PFSK-1 (cell line): ENCODE results near the gene RPP21.

Experiments
- FOXP2 ChIP-seq: optimal IDR thresholded peaks from 2 replicates; pipeline ENCODE3; 2011; ENCODE audit warnings: borderline replicate concordance, control low read depth, inconsistent platforms; ENCODE audit not compliant: insufficient read depth; ENCODE audit errors: extremely low read length, extremely low read depth
- POLR2AphosphoS5 ChIP-seq: IDR thresholded peaks from 2 replicates; pipeline ENCODE4 v1.6.1; 2012; ENCODE audit warnings: low read depth, mild to moderate bottlenecking, control low read depth, low read length, moderate library complexity
- SIN3A ChIP-seq: IDR thresholded peaks from 2 replicates; pipeline ENCODE4 v1.6.1; 2012; ENCODE audit warnings: mild to moderate bottlenecking, low read length, moderate library complexity, borderline replicate concordance; ENCODE audit not compliant: insufficient read depth
- TAF1 ChIP-seq: IDR thresholded peaks from 2 replicates; pipeline ENCODE4 v1.6.1; 2012; ENCODE audit warnings: low read length, control low read depth, borderline replicate concordance; ENCODE audit not compliant: insufficient read depth
- TF ChIP-seq, protein P1 (sequence below), 2 experiments: IDR thresholded peaks; 2 replicates each; pipeline versions ENCODE4 v1.6.1 to v1.8.0; 2011 to 2012; ENCODE audit warnings: low read depth in 2 of 2, low read length in 2 of 2, control low read depth in 1 of 2, inconsistent platforms in 1 of 2, mild to moderate bottlenecking in 1 of 2, moderate library complexity in 1 of 2; ENCODE audit not compliant: insufficient read depth in 1 of 2

DNA sequence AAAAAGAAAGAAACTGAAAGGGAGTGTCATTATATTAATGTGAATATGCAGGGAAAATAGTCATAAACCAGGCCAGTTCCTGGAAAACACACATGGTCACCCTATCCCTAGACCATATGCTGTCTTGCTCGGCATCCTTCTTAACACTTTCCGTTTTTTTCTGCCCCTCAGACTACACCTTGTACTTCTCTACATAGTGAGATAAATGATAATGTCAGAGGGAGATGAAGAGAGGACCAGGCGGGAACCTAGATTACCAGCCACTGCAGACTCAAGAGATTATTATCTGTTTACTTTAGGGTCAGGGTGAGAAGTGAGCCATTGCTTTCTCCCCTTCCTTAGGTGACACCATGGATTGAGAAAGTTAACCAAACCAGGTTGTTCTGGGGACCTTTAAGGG lies 3.7 kb upstream of the RPP21 start:
- TF ChIP-seq, protein P1, sequence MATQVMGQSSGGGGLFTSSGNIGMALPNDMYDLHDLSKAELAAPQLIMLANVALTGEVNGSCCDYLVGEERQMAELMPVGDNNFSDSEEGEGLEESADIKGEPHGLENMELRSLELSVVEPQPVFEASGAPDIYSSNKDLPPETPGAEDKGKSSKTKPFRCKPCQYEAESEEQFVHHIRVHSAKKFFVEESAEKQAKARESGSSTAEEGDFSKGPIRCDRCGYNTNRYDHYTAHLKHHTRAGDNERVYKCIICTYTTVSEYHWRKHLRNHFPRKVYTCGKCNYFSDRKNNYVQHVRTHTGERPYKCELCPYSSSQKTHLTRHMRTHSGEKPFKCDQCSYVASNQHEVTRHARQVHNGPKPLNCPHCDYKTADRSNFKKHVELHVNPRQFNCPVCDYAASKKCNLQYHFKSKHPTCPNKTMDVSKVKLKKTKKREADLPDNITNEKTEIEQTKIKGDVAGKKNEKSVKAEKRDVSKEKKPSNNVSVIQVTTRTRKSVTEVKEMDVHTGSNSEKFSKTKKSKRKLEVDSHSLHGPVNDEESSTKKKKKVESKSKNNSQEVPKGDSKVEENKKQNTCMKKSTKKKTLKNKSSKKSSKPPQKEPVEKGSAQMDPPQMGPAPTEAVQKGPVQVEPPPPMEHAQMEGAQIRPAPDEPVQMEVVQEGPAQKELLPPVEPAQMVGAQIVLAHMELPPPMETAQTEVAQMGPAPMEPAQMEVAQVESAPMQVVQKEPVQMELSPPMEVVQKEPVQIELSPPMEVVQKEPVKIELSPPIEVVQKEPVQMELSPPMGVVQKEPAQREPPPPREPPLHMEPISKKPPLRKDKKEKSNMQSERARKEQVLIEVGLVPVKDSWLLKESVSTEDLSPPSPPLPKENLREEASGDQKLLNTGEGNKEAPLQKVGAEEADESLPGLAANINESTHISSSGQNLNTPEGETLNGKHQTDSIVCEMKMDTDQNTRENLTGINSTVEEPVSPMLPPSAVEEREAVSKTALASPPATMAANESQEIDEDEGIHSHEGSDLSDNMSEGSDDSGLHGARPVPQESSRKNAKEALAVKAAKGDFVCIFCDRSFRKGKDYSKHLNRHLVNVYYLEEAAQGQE (IDR thresholded peaks at IDR 0.05; ENCODE audit: insufficient read depth in 1 of 2, low read depth in 2 of 2, low read length in 2 of 2) = no peak
- no peak for TF ChIP-seq POLR2AphosphoS5
- no peak for TF ChIP-seq TAF1
- TF ChIP-seq SIN3A = no peak
- no peak for TF ChIP-seq FOXP2
